ENCODE measurements around the gene ACSL1.

ACSL1 gene

GRCh38 chr4:184801781-184802696, 23.7 kb downstream of the ACSL1 start:
- Histone ChIP-seq H3K27ac (ENCODE audit: low read depth, low read length) (no peak overlapping the region), H3K9me2 (replicated peaks; ENCODE audit: insufficient read depth, low read length) (no peaks in the 10 kb centered on the region), H3K79me2 (ENCODE audit: insufficient read depth, low read length) (no peaks in the 10 kb centered on the region), H3K4me2 (ENCODE audit: low read depth, low read length, poor library complexity, severe bottlenecking) (no peak overlapping the region), H3K9ac (ENCODE audit: low read length) (no peak overlapping the region), H3K36me3 (ENCODE audit: low read length) (no peaks in the 10 kb centered on the region), H3K9me3 (ENCODE audit: insufficient read depth, low read length) (no peaks in the 10 kb centered on the region), H4K20me1 (ENCODE audit: low read depth, low read length) (no peaks in the 10 kb centered on the region), H3K4me3 (ENCODE audit: insufficient read depth, low read length, poor library complexity, severe bottlenecking) (no peak overlapping the region), H3F3A (ENCODE audit: insufficient read depth) (no peaks in the 10 kb centered on the region), H3K27me3 (ENCODE audit: low read length) (no peaks in the 10 kb centered on the region), H2AFZ (ENCODE audit: low read depth, low read length, severe bottlenecking) (no peak overlapping the region)
- TF ChIP-seq, protein P1, sequence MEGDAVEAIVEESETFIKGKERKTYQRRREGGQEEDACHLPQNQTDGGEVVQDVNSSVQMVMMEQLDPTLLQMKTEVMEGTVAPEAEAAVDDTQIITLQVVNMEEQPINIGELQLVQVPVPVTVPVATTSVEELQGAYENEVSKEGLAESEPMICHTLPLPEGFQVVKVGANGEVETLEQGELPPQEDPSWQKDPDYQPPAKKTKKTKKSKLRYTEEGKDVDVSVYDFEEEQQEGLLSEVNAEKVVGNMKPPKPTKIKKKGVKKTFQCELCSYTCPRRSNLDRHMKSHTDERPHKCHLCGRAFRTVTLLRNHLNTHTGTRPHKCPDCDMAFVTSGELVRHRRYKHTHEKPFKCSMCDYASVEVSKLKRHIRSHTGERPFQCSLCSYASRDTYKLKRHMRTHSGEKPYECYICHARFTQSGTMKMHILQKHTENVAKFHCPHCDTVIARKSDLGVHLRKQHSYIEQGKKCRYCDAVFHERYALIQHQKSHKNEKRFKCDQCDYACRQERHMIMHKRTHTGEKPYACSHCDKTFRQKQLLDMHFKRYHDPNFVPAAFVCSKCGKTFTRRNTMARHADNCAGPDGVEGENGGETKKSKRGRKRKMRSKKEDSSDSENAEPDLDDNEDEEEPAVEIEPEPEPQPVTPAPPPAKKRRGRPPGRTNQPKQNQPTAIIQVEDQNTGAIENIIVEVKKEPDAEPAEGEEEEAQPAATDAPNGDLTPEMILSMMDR (IDR thresholded peaks at IDR 0.05; ENCODE audit: insufficient read depth, low read length, poor library complexity, severe bottlenecking): no peak
- no peak for TF ChIP-seq EZH2phosphoT487 (conservative IDR thresholded peaks at IDR 0.05; ENCODE audit: low read length)

DNA sequence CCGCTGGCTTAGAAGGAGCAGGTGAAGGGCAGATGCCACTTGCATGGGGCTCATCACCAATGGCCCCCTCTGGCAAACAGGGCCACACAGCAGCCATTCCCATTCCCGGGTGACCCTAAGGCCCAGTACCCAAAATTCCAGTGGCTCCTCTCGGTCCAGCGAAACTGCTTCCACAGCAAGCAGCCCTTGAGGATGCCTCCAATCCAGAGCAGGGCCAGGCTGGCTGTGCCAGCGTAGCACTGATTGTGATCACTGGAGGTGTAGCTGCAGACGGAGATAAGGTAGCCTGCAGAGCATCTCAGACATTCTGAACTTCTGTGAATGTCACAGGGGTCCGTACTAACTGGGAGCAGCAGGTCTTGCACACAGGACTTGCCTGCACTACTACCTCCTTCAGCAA, 27.3 kb downstream of the ACSL1 start:
- Histone ChIP-seq H3K4me2 (ENCODE audit: low read depth, low read length, poor library complexity, severe bottlenecking) (no peak overlapping the region), H3F3A (ENCODE audit: insufficient read depth) (no peaks in the 10 kb centered on the region), H2AFZ (ENCODE audit: low read depth, low read length, severe bottlenecking) (no peak overlapping the region), H3K36me3 (ENCODE audit: low read length) (no peaks in the 10 kb centered on the region), H3K27me3 (ENCODE audit: low read length) (no peaks in the 10 kb centered on the region), H4K20me1 (ENCODE audit: low read depth, low read length) (no peaks in the 10 kb centered on the region), H3K9me3 (ENCODE audit: insufficient read depth, low read length) (no peaks in the 10 kb centered on the region), H3K9ac (ENCODE audit: low read length) (no peak overlapping the region), H3K79me2 (ENCODE audit: insufficient read depth, low read length) (no peaks in the 10 kb centered on the region), H3K27ac (ENCODE audit: low read depth, low read length) (no peak overlapping the region), H3K9me2 (replicated peaks; ENCODE audit: insufficient read depth, low read length) (no peaks in the 10 kb centered on the region), H3K4me3 (ENCODE audit: insufficient read depth, low read length, poor library complexity, severe bottlenecking) (no peak overlapping the region)
- TF ChIP-seq, protein P1 (IDR thresholded peaks at IDR 0.05; ENCODE audit: insufficient read depth, low read length, poor library complexity, severe bottlenecking): no peak
- no peak for TF ChIP-seq EZH2phosphoT487 (conservative IDR thresholded peaks at IDR 0.05; ENCODE audit: low read length)

DNA sequence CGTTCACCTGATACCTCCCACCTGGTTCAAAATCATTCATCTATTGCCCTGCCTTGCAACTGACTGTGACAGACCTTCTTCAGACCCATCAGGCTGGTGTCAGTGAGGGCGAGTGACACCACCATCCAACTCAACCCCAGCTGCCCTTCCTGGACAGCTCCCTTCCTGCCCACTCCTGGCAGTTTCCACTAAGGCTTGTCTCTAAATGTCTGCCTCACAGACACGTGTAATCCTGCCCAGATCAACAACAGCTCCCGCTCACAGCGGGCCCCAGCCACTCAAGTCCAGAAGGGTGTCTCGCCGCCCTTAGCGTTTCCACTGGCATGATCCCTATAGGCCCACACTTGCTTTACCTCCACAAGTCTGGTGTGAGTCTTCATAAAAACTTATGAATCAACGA, 28.9 kb downstream of the ACSL1 start:
- Histone ChIP-seq H4K20me1 (ENCODE audit: low read depth, low read length) (no peaks in the 10 kb centered on the region), H3K36me3 (ENCODE audit: low read length) (no peaks in the 10 kb centered on the region), H3K9me2 (replicated peaks; ENCODE audit: insufficient read depth, low read length) (no peaks in the 10 kb centered on the region), H3K9me3 (ENCODE audit: insufficient read depth, low read length) (no peaks in the 10 kb centered on the region), H3K9ac (ENCODE audit: low read length) (no peak overlapping the region), H3K27ac (ENCODE audit: low read depth, low read length) (no peak overlapping the region), H3K27me3 (ENCODE audit: low read length) (no peaks in the 10 kb centered on the region), H2AFZ (ENCODE audit: low read depth, low read length, severe bottlenecking) (no peak overlapping the region), H3K4me2 (ENCODE audit: low read depth, low read length, poor library complexity, severe bottlenecking) (no peak overlapping the region), H3F3A (ENCODE audit: insufficient read depth) (no peaks in the 10 kb centered on the region), H3K79me2 (ENCODE audit: insufficient read depth, low read length) (no peaks in the 10 kb centered on the region), H3K4me3 (ENCODE audit: insufficient read depth, low read length, poor library complexity, severe bottlenecking) (no peak overlapping the region)
- TF ChIP-seq EZH2phosphoT487 (conservative IDR thresholded peaks at IDR 0.05; ENCODE audit: low read length): no peak
- TF ChIP-seq, protein P1 (IDR thresholded peaks at IDR 0.05; ENCODE audit: insufficient read depth, low read length, poor library complexity, severe bottlenecking): no peak

Measured in SU-DHL-6 (cell line).